HG03066 (cell line): ENCODE measurements around the gene MAP6.

Experiments used
- ATAC-seq: cut with Tn5 transposase; IDR thresholded peaks from one replicate; pipeline ENCODE4 v1.9.1; 2021; ENCODE audit warnings: low read depth; ENCODE audit not compliant: unreplicated experiment

The MAP6 gene

GRCh38 chr11:75632962-75633361 is 35.9 kb downstream of the MAP6 start:
- ATAC-seq: no peak

GRCh38 chr11:75632450-75632849 is 36.4 kb downstream of the MAP6 start:
- no peak for ATAC-seq

- no peak for ATAC-seq
These were observed 37.6 kb downstream of the MAP6 start for GRCh38 chr11:75631086-75631730.

GRCh38 chr11:75627906-75628668 is 40.8 kb downstream of the MAP6 start:
- no peak for ATAC-seq

- no peak for ATAC-seq
These were observed 41.8 kb downstream of the MAP6 start for GRCh38 chr11:75626889-75627529.

GRCh38 chr11:75625991-75626888 is 42.6 kb downstream of the MAP6 start:
- ATAC-seq: no peak

GRCh38 chr11:75625021-75625420 is 43.8 kb downstream of the MAP6 start:
- ATAC-seq: no peak

GRCh38 chr11:75616281-75616680 is 52.6 kb downstream of the MAP6 start:
- no peak for ATAC-seq

- ATAC-seq: no peak
These were observed 53.1 kb downstream of the MAP6 start for GRCh38 chr11:75615751-75616150.

- ATAC-seq: no peak
These were observed 57.0 kb downstream of the MAP6 start for GRCh38 chr11:75611823-75612222.

- no peak for ATAC-seq
These were observed 62.7 kb downstream of the MAP6 start for GRCh38 chr11:75606099-75606498.

GRCh38 chr11:75603791-75604736 is 64.8 kb downstream of the MAP6 start:
- no peak for ATAC-seq

GRCh38 chr11:75602951-75603350 is 65.9 kb downstream of the MAP6 start:
- ATAC-seq: no peak

GRCh38 chr11:75601494-75601893 is 67.3 kb downstream of the MAP6 start:
- no peak for ATAC-seq

GRCh38 chr11:75600356-75600755 is 68.5 kb downstream of the MAP6 start:
- no peak for ATAC-seq

- ATAC-seq: no peak
These were observed 69.9 kb downstream of the MAP6 start for GRCh38 chr11:75598900-75599299.

GRCh38 chr11:75598264-75598663 is 70.6 kb downstream of the MAP6 start:
- no peak for ATAC-seq

GRCh38 chr11:75597636-75598035 is 71.2 kb downstream of the MAP6 start:
- ATAC-seq: no peak

- ATAC-seq: no peak
These were observed 71.9 kb downstream of the MAP6 start for GRCh38 chr11:75596914-75597313.

- ATAC-seq: no peak
These were observed 73.4 kb downstream of the MAP6 start for GRCh38 chr11:75595429-75595828.
